AG08396 (cell line): Measurements from ENCODE around the gene RNF157.
A peak's percentile ranks its signal among the peaks of the same experiment; 100 is the strongest.

Experiments used
- DNase-seq: peaks from one replicate; pipeline ENCODE4 v3.0.0; 2012; ENCODE audit warnings: low spot score, mixed read lengths

Gene RNF157

DNA sequence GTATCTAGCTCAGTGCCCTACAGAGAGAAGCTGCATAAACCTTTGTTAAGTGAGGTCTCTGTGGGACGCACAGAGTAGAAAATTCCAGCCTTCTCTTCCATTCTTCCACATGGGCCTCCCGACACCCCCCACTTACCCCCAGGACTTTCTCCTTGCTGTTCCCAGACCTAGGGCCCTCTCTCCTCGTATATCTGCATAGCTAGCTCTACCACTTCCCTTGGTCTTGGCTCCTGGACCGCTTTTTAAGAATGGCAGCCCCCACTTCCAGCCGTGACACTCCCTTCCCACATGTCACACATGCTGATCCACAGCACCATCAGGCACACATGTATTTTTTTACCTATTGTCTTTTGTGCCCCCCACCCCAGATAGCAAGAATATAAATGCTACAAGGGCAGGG lies 82.5 kb downstream of the RNF157 start:
- no peak for DNase-seq

DNA sequence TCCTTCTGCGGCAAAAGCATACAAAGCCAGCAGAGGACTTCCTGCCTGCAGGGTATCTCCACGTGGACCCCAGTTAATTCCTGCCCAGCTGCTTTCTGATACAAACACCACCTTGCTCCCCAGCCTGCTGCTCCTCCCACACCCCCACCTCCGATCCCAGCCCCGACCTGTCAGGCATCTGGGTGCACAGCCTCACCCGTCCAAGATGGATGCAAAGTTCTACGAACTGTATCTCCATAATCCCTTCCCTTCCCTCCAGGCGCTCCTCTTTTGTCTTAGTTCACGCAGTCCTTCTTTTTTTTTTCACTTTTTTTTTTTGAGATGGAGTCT lies 83.7 kb downstream of the RNF157 start:
- DNase-seq = no peak

DNA sequence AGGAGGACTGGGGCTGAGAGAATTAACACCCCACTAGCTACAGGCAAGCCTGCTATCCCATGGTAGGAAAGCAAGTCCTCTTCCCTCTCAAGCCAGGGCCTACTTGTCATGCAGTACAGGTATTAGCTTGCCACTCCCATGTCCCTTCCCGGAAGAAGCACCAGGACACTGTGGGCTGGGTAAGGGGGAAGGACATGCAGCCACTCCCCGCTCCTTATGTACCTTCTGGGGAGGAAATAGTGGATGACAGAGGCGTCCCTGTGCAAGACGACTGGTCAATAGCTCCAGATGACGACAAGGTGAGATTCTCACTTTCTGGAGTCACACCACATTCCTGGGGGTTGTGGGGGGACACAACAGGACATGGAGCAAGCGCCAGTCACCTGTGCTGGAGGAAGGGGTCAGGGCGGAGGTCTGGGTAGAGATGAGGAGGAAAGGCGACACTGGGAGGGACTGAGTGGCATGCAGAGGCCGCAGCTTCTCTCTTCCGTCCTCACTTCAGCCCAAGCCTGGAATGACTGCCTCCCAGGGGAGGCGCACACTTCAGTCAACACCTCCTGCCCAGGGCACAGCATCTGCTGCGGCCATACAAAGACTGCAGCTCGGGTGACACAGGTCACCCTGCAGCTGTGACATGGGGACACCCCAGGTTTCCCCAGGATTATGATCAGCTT lies 84.2 kb downstream of the RNF157 start:
- DNase-seq = no peak

DNA sequence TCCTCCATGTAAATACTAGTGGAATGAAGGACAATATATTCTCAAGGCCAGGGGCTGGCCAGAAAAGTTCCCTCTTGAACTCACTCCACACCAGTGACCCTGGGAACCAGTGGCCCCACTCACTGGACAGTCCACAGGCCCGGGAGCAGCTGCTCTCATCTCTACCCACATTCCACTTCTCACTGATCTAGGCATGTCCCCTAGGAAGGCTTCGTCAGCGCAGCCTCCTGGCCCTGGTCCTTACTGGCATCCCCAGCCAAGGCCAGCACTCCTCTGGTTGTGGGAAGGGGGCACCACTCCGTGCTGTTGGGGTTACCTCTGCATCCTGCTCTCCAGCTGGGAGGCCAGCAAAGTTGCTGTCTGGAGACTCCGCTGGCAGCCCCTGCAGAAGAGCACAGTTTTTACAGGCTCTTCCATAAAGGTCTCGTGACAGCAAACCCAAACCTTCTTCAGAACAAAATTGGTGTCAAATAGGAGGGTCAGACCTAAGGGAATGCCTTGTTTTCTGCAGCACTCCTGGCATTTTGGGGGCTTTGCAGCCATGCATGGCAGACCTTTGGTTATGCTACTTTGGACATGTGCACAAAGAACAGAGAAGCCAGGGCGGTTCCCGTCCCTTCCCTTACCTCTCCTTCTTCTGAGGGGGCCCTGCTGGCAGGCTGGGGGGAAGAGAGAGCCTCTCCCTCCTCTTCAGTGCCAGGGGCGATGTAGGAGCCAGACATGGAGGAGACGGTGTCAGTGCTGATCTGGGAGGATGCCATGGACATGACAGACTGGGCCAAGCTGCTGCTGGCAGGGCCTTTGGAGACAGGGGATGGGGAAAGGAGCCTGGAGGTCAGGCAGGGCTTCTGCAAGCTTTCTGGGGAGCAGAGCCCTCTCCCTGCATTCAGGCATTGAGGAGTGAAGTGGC lies 85.1 kb downstream of the RNF157 start:
- no peak for DNase-seq

DNA sequence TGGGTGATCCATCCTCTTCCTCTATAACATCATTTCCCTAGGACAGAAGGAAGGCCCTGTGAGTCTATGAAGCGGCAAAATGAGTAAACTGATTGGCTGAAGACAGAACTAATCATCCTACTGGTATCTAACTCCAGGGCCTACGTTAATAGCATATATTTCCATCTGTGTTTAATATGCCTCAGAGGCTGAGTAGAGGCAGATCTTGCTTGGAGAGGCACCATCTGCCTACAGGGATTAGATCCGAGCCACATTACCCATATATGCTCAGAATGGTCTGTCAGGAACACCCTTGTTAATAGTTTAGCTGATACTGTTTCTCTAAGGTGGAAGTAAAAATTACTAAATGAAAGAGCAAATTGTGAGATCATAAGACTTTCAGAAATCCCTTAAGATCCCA lies 86.0 kb downstream of the RNF157 start:
- no peak for DNase-seq

DNA sequence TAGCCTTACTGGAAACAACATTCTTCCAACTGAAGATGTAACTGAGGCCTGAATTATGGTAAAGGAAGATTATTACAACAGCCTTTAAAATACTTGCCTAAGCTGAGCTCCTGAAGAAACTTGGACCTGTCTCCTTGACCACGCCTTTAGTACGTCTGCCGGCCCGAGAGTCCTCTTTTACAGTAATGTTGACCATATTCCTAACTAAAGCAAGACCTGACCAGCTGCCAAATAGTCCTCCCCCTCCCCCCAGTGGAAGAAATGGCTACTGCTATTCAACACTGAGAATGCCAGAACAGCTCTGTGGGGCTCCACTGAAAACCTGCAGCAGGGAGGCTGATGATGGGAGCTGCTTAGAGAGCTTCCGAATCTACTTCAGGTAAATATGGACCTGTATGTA lies 86.7 kb downstream of the RNF157 start:
- no peak for DNase-seq

DNA sequence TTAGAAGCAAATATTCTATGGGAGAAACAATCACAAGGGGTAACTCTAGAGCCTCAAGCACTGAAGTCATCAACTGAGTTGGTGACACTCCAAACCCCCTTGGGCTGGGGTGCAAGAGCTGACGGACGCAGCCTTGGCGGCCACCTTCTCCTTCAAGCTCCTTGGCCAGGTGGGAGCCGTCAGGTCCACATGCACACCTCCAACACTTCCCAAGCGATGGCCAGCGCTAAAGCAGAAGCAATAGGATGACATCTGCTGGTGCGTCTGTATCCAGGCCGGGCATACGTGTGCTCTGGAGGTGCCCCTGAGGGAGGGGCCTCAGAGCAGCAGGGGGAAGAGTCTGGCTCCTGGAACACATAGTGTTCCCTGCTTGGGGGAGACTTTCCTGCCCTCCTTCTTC lies 87.1 kb downstream of the RNF157 start:
- no peak for DNase-seq

DNA sequence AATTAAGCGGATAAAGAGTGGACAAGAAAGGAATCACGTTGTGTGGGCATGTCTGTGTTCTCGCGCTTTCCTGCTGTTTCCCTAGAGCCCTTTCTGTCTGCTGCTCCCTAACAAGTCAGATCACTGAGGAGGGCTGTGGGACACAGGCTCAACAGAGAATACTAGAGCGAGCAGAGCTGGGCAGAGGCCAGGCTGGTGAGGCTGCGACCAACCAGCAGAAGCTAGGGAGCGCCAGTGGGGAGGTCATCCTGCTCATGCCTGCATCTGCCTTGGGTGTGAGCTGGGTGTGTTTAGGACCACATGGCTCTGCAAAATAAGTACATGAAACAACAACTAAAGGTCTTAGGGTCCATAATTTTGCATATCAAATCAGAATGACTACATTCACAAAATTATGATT lies 87.7 kb downstream of the RNF157 start:
- DNase-seq = no peak

DNA sequence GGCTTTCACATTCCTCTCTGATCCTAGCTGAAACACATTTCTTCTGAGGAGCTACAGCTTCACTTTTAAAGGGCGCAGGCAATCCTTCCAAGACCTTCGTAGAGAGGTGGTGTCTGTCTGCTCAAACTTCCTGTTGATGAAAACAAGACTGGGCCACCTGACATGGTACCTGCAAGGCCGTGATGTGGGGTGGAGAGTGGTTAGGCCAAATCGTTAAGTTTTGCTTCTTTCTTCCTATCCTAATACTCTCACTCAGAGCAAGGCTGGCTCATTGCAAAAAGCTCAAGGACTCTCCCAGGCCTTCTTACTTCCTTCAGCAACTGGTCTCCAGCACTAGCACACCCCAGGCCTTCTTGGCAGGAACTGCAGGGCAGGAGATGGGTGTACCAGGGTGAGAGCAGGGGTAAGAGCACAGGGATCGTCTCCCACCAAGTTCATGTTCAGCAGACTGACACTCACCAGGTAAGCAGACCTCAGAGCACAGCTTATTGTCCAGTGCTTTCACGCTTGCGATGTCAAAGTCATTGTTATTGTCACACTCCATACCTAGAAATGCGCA lies 88.3 kb downstream of the RNF157 start:
- DNase-seq = no peak

DNA sequence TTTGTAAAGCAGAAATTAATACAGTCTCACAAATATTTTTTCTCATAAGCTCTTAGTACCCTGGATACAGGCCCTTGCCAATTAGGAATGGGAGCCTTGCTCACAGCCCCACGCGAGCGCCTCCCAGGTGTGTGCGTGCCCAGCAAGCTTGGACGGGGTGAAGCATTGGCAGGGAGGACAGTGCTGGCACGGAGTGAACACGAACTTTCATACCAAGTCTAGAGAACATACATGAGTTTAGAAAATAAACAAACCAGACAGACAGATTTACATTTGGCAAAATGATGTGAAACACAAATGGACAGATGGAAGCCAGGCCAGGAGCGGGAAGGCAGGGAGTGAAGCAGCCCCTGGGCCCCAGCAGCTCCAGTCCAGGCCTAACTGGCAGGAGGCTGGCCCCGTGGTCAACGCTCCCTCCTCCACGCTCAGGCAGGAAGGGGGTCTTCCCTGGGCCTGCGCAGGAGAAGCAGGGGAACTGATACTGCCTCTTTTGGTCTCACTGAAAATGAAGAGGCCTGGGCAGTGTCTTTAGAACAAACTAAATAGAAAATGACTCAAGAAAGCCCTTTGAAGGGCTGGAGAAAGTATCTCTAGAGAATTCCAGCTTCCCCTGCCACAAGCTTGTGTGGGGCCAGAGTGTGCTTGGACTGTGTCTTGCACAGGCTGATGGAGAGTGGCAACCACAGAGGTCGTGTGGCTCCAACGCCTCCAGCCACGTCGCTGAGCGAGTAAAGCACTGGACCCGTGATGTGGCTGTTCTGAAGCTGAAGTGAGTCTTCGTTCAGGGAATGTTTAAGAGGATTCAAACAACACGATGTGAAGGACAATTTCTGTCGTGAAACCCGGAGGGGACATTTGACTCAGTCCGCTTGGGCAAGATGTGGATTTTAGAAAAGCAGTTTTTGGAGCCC lies 89.3 kb downstream of the RNF157 start:
- DNase-seq = no peak

DNA sequence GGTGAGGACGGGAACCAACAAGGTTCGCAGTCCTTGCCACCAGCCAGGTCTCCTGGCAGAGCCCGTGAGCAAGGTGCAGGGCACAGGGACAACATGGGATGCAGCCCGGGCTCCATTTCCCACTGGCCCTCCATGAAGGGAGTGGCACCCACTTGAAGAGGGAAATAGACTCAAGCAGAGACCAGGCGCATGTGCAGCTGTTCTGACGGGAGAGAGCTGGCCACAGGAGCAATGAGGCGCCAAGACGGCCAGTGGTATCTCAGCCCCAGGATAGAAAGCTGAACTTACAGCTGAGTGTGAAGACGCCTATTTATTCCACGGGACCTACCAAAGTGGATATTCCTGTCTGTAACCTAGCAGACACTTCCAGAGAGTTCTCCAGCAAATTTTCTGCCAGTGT lies 91.1 kb downstream of the RNF157 start:
- no peak for DNase-seq

DNA sequence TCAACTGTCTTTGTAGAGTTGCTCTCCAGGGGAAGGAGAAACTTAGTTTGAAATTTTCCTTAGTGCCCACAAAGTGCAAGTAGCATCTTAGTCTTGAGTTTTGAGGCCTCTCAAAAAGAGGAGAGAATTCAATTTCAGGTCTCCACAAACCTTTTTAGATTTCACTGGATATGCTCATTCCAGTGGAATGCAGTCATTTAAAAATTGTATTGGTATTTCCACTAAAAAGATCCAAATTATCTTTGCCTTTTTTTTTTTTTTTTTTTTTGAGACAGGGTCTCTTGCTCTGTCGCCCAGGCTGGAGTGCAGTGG lies 92.3 kb downstream of the RNF157 start:
- DNase-seq = no peak

DNA sequence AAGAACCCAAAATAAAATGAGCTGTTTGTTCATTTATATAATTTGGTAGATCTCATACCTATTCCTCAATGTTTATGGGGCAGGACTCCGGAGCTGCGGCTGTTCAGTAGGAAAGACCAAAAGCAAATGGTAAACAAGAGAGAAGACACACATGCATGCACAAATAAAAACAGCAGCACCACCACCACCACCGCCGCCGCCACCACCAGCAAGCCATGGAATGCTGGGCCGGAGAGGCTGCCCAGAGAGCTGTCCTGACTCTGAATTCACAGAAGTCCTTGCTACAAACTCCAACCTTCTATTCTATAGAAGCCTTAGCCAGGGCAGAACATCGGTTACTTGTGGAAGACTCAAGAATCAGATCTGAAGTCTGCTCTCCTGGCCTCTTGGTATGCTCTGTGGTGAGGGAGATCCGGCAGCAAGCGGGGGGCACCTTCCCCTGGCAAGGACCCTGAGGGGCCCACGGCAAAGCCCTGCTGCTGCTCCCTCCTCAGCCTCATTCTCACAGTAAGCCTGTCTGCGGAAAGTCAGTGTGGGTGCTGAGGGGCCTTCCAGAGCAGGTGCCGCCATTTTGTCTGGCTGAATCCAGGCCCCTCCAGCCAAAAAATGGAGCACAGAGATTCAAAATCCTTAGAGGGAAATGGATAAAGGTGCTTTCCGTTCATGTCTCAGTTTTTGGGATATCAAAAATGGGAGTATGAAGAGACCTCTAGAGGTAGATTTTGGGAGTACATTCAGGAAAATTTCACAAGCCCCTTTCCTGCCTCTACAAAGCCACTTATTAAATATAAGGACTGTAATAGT lies 92.9 kb downstream of the RNF157 start:
- DNase-seq = no peak

DNA sequence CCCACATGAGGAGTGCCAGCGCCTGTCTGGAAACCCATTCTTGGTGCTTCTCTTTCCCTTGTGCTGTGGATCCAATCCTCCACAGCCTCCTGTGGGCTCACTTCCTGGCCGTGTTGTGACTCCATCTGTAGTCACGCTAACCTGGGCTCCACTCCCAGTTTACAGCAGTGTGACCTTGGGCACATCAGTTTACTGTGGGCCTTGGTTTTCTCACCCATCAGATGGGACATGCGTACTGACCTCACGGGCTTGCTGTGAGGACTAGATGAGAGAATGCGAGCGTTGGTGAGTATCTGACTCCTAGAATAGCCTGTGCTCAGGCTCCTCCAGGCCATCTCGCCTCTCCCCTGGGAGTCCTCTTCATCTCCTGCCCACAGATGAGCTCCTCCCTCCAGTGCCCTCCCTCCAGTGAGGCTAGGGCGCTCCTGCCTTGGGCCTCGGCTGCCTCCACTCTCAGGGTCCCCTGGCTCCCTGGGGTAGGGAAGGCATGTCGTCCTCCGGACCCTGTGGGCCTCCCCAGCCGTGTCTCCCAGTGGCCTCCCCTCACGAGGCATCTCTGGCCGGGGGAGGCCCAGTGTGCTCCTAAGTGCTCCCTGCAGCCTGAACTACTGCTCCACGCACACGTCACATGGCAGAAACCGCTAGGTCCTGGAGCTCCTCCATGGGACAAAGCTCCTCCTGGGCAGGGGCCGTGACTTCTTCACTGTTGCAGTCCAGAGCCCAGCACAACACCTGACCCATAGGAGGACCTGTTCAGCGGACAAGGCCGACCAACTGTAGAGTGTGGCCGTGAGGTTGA lies 94.0 kb downstream of the RNF157 start:
- no peak for DNase-seq

DNA sequence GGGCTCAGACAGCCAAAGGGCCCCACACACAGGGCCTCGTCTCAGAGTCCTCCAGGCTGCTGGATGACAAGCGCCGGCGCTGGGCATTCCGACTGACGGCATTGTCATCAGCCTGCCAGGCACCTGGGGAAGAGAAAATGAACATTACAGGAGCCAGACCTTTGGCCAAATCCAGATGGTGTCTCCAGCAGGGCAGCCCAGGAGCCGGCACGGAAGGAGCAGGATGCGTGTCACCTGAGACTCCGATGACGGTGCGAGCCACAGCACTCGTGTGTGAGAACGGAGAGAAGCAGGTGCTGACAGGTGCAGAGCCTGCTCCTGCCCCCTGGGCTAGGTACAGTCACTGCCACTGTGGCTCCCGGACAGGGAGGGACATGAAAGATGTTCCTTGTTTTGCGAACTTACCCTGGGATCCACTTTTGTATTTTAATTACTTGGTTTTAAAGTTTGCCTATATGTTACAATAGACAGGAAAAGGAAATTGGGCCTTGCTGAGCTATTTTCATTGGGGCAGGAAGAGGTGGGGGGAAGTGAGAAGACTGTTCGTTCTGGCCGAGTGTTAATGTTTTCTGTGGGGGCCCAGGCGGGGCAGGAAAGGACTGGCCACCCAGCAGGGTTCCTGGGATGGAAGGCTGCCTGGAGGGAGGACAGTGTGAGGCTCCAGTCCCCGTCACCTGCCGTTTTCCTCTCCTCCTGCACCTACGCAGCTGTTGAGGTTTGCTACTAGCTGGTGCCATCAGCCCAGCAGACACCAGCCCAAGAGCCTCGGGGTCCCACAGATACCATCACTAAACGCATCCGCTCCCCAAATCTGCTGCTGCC lies 94.9 kb downstream of the RNF157 start:
- no peak for DNase-seq

DNA sequence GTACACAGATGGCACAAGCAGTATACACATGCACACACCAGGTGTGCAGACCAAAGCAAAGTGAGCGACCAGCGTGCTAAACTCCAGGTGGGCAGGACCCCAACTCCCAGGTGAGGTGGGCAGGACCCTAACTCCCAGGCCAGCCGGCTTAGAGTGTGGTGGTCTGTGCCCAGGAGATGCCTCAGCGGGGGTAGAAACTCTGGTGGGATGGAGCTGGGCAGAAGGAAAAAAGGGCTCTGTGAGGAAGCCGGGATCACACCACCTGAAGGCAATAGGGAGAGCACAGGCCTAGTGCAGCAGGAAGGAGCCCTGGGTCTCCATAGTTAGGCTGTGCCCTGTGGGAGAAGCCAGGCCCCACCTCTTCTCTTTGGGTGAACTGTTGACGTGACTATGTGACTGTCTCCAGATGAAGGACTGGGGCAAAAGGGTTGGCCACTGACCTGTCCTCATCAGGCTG lies 97.7 kb downstream of the RNF157 start:
- DNase-seq = no peak

DNA sequence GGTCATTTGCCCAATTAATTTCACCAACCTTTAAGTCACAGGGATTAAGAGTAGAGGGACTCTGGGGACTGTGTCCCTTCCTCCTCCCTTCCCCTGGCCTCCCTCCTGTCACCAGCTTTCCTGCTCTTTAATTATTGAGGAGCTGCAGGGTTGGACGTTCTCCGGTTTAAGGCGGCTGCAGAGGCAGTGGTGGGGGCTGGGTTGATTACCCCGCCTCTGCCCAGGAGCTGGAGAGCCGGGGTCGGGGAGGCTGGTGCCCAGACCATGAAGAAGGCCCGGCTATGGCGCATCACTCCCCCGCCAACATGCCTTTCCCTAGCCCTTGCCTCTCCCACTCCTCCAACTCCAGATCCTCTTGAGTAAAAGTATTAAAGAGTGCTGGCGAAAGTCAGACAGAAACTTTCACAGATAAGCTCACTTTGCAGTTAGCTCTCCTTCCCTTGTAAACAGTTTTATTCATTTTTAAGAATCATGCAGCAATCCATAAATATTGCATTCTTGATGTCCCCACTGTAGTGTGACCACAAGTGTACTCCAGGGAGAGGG lies 98.2 kb downstream of the RNF157 start:
- DNase-seq = no peak

DNA sequence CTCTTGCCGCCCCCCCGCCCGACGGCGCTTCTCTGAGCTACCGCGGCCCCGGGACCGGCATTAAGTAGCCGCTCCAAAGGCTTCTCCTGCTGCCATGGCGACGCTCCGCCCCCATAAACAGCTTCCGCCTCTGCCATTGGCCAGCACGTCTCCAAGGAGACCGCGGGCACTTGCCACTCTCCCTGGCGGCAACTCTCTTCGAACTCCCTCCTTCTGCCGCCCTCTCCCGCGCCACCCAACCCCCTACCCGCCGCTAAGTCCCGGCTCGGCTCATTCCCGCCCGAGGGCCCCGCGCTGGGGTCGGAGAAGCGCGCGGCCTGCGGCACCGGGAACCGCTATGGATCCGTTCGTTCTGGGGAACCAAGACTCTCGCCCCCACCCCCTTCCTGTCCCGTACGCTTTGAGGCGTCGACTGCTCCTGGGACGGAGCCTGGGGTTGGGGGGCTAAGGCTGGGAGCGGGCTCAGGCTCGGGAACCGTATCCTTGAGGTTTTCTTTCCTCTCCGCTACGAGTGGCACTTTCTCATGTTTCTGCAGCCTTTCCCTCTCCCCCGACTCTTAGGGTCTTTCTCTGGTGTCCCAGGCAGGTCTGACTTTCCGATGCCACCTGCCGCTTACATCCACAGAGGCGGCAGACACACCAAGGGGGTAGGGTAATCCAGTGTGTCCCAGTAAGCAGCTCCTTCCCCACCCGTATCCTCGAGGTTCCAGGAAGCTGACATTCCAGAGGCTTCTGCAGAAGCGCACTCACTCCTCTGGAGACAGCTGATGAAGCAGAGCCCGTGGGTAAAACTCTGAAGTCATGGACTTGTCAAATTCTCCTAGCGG lies 98.9 kb downstream of the RNF157 start, which contains the start of gene FOXJ1:
FOXJ1 (minus strand) TSS at position 34 of the 827 bp plus-strand sequence. CDS start 850 bp downstream, outside the sequence.
- DNase-seq = peak; percentile 99
